SK-N-SH (cell line): Measurements from ENCODE around the gene SLC2A2. TPM values are rescaled to one million over a fixed set of nuclear protein-coding genes. Genes with fewer than 3 reads are reported as not detected.
A peak's percentile ranks its signal among the peaks of the same experiment; 100 is the strongest.

ENCODE experiments used
- CTCF ChIA-PET: fragments of 300-600, 350-600 bp; formaldehyde crosslinking; extraction: SDS; loops from one replicate; lab custom pipeline; 2021; lab: Yijun Ruan, JAX
- POLR2A ChIA-PET: fragments of 350-600 bp; sonication (Branson Sonifier 250); formaldehyde crosslinking; extraction: SDS; loops from one replicate; lab custom pipeline; 2020; ENCODE audit warnings: antibody characterized with exemption, inconsistent platforms; lab: Yijun Ruan, JAX
- DNase-seq: peaks from one replicate; pipeline ENCODE4 v3.0.0; 2012
- H2AFZ ChIP-seq: fragments of 200-600 bp; sonication (generic); 2 replicates; pipeline ENCODE4 v1.8.1; 2016; ENCODE audit warnings: antibody characterized with exemption, mild to moderate bottlenecking, low read depth
- H3F3A ChIP-seq: fragments of 200-600 bp; sonication (generic); replicated peaks from 2 replicates; pipeline ENCODE3; 2016; ENCODE audit warnings: antibody characterized with exemption, mild to moderate bottlenecking; ENCODE audit not compliant: insufficient read depth
- H3K27ac ChIP-seq, 2 experiments: fragments of 200-500 bp in 1 of 2; fragments of 200-600 bp in 1 of 2; sonication (Bioruptor generic) in 1 of 2; sonication (generic), shearing (Covaris generic) in 1 of 2; 2 replicates each; pipeline versions ENCODE4 v1.5.1 to v1.6.1; 2014 to 2016; ENCODE audit warnings: low read depth in 2 of 2, inconsistent platforms in 1 of 2, low read length in 1 of 2, mild to moderate bottlenecking in 1 of 2, mixed read lengths in 1 of 2
- H3K27me3 ChIP-seq: fragments of 200-600 bp; sonication (generic), shearing (Covaris generic); 2 replicates; pipeline ENCODE4 v1.6.1; 2016; ENCODE audit warnings: mixed run types; ENCODE audit not compliant: insufficient read depth
- H3K36me3 ChIP-seq, 2 experiments: fragments of 200-500 bp in 1 of 2; fragments of 200-600 bp in 1 of 2; sonication (Bioruptor generic) in 1 of 2; sonication (generic) in 1 of 2; replicated peaks in 1 of 2; 2 replicates each; pipeline versions ENCODE3 to v1.5.1; 2014 to 2016; ENCODE audit warnings: low read length in 1 of 2, mild to moderate bottlenecking in 1 of 2; ENCODE audit not compliant: insufficient read depth in 2 of 2, control insufficient read depth in 1 of 2
- H3K4me1 ChIP-seq, 2 experiments: fragments of 200-500 bp in 1 of 2; fragments of 200-600 bp in 1 of 2; sonication (Bioruptor generic) in 1 of 2; sonication (generic), shearing (Covaris generic) in 1 of 2; 2 replicates each; pipeline versions ENCODE4 v1.5.1 to v1.6.1; 2014 to 2016; ENCODE audit warnings: low read depth in 1 of 2, low read length in 1 of 2, mixed run types in 1 of 2; ENCODE audit not compliant: insufficient read depth in 2 of 2, control insufficient read depth in 1 of 2
- H3K4me2 ChIP-seq: fragments of 200-600 bp; sonication (generic), shearing (Covaris generic); 2 replicates; pipeline ENCODE4 v1.6.1; 2017; ENCODE audit warnings: mixed run types
- H3K4me3 ChIP-seq, 2 experiments: fragments of 200-500 bp in 1 of 2; fragments of 200-600 bp in 1 of 2; sonication (Bioruptor generic) in 1 of 2; sonication (generic), shearing (Covaris generic) in 1 of 2; 2 replicates each; pipeline versions ENCODE4 v1.5.1 to v1.8.1; 2014 to 2016; ENCODE audit warnings: low read depth in 2 of 2, inconsistent platforms in 1 of 2, low read length in 1 of 2, mild to moderate bottlenecking in 1 of 2, mixed read lengths in 1 of 2, moderate library complexity in 1 of 2
- H3K79me2 ChIP-seq: fragments of 200-600 bp; sonication (generic); 2 replicates; pipeline ENCODE4 v1.8.1; 2017; ENCODE audit warnings: mild to moderate bottlenecking; ENCODE audit not compliant: insufficient read depth
- H3K9ac ChIP-seq: fragments of 200-600 bp; sonication (generic); 2 replicates; pipeline ENCODE4 v1.6.1; 2017; ENCODE audit warnings: mixed run types
- H3K9me2 ChIP-seq: fragments of 200-600 bp; sonication (generic); 2 replicates; pipeline ENCODE4 v1.6.1; 2017; ENCODE audit warnings: mixed run types
- H3K9me3 ChIP-seq: fragments of 200-600 bp; sonication (generic); 2 replicates; pipeline ENCODE4 v1.6.1; 2017; ENCODE audit warnings: mixed run types, mild to moderate bottlenecking, moderate library complexity
- H4K20me1 ChIP-seq: fragments of 200-600 bp; sonication (generic); 2 replicates; pipeline ENCODE4 v1.6.1; 2017; ENCODE audit warnings: mild to moderate bottlenecking, mixed run types; ENCODE audit not compliant: insufficient read depth
- EP300 ChIP-seq, 2 experiments: IDR thresholded peaks; 2 replicates each; pipeline versions ENCODE4 v1.4.0 to v1.6.1; 2012; ENCODE audit warnings: borderline replicate concordance in 1 of 2, low read depth in 1 of 2, low read length in 1 of 2
- FOSL2 ChIP-seq: IDR thresholded peaks from 2 replicates; pipeline ENCODE4 v1.4.0; 2012; ENCODE audit warnings: low read depth, mild to moderate bottlenecking, moderate library complexity, borderline replicate concordance
- FOXM1 ChIP-seq: IDR thresholded peaks from 2 replicates; pipeline ENCODE4 v1.4.0; 2012; ENCODE audit warnings: low read depth, mild to moderate bottlenecking
- GABPA ChIP-seq: IDR thresholded peaks from 2 replicates; pipeline ENCODE4 v1.4.0; 2012; ENCODE audit warnings: low read depth, mild to moderate bottlenecking
- GATA2 ChIP-seq: sonication (generic); formaldehyde crosslinking; IDR thresholded peaks from 2 replicates; pipeline ENCODE4 v1.5.0; 2020; ENCODE audit warnings: mild to moderate bottlenecking, missing genetic modification reagents
- IRF3 ChIP-seq: fragments of 150-350 bp; IDR thresholded peaks from 2 replicates; pipeline ENCODE4 v1.6.1; 2016; ENCODE audit warnings: mild to moderate bottlenecking, low read depth, low read length
- JUND ChIP-seq: IDR thresholded peaks from 2 replicates; pipeline ENCODE4 v1.4.0; 2012
- MEF2A ChIP-seq: IDR thresholded peaks from 2 replicates; pipeline ENCODE4 v1.4.0; 2012; ENCODE audit warnings: low read depth, borderline replicate concordance
- MXI1 ChIP-seq: IDR thresholded peaks from 2 replicates; pipeline ENCODE4 v1.6.1; 2012; ENCODE audit warnings: mild to moderate bottlenecking, low read depth, low read length, improper control_type of control experiment
- NFIC ChIP-seq: IDR thresholded peaks from 2 replicates; pipeline ENCODE4 v1.4.0; 2012; ENCODE audit warnings: borderline replicate concordance
- PBX3 ChIP-seq: IDR thresholded peaks from 2 replicates; pipeline ENCODE4; 2012
- POLR2AphosphoS5 ChIP-seq: IDR thresholded peaks from 2 replicates; pipeline ENCODE4 v1.6.1; 2012; ENCODE audit warnings: low read depth, low read length
- SIN3A ChIP-seq: IDR thresholded peaks from 2 replicates; pipeline ENCODE4 v1.6.1; 2012; ENCODE audit warnings: low read depth, mild to moderate bottlenecking, low read length, moderate library complexity, borderline replicate concordance
- TAF1 ChIP-seq: IDR thresholded peaks from 2 replicates; pipeline ENCODE4 v1.6.1; 2012; ENCODE audit warnings: low read depth, mild to moderate bottlenecking, low read length, moderate library complexity, borderline replicate concordance
- TEAD4 ChIP-seq: IDR thresholded peaks from 2 replicates; pipeline ENCODE4 v1.4.0; 2012; ENCODE audit warnings: mild to moderate bottlenecking, borderline replicate concordance; ENCODE audit not compliant: insufficient read depth
- USF2 ChIP-seq: fragments of 150-350 bp; IDR thresholded peaks from 2 replicates; pipeline ENCODE4 v1.6.1; 2017; ENCODE audit warnings: antibody characterized with exemption, low read length, low read depth, borderline replicate concordance
- YY1 ChIP-seq: IDR thresholded peaks from 2 replicates; pipeline ENCODE4 v1.4.0; 2012; ENCODE audit warnings: low read depth, mild to moderate bottlenecking
- ZBTB33 ChIP-seq: IDR thresholded peaks from 2 replicates; pipeline ENCODE4 v1.4.0; 2012; ENCODE audit warnings: low read depth, borderline replicate concordance
- WGBS: methylation state at CpG from one replicate; pipeline ENCODE4 v1.1.6; 2017; ENCODE audit warnings: low lambda C conversion rate; 5-methylcytosine and 5-hydroxymethylcytosine counted together
- polyA plus RNA-seq, 3 experiments: library from polyadenylated mRNA; depleted of rRNA; stranded (reverse); fragments of >200 nt; gene quantifications; 2 replicates each; pipeline ENCODE4 v1.2.3, GENCODE V29; 2012

The SLC2A2 gene
- polyA plus RNA-seq, 1 of the 3 experiments (the other 2 are of a cell fraction), result 0.59 TPM

GRCh38 chr3:170997961-170998913, 28.3 kb downstream of the SLC2A2 start:
- peak overlapping the region; percentile 36 for H3K9ac ChIP-seq

GRCh38 chr3:170992854-170993253, 33.7 kb downstream of the SLC2A2 start:
- H3K4me2 ChIP-seq, result no peak overlapping the region
- H3K27ac ChIP-seq, result peak overlapping the region in 1 of 2 experiments; percentile 43; a peak in 1 of 4 replicates
- TF ChIP-seq MXI1 (no peak), POLR2AphosphoS5 (no peak), FOSL2 (no peak), ZBTB33 (no peak), YY1 (no peak), TEAD4 (no peak), SIN3A (no peak), TAF1 (no peak), FOXM1 (no peak), NFIC (no peak), GABPA (no peak), USF2 (no peak)
- H3F3A ChIP-seq, result peaks cover 9% of the 10 kb centered on the region
- H3K27me3 ChIP-seq, result no peaks in the 10 kb centered on the region
- H4K20me1 ChIP-seq, result no peaks in the 10 kb centered on the region
- peaks cover 0 to 12% of the 10 kb centered on the region in 2 experiments; a peak in 2 of 4 replicates for H3K4me1 ChIP-seq
- H2AFZ ChIP-seq, result 0 out of 2 replicates have a peak overlapping the region, but pooled peaks have one; percentile 25
- H3K9me2 ChIP-seq, result no peaks in the 10 kb centered on the region
- H3K4me3 ChIP-seq, result no peak overlapping the region
- no peaks in the 10 kb centered on the region for H3K79me2 ChIP-seq
- WGBS, result 79% methylated on average over 2 of the region's 2 CpGs
- H3K36me3 ChIP-seq, result no peaks in the 10 kb centered on the region
- ChIA-PET CTCF (no interaction called here), POLR2A (no interaction called here)
- no peak overlapping the region for H3K9ac ChIP-seq
- H3K9me3 ChIP-seq, result no peaks in the 10 kb centered on the region
- DNase-seq, result no peak

More at GRCh38 chr3:170997961-170998913, 28.3 kb downstream of the SLC2A2 start:
- Histone ChIP-seq H3K4me1 (peaks cover 5 to 47% of the 10 kb centered on the region in 2 experiments), H3K27me3 (no peaks in the 10 kb centered on the region), H3K9me3 (no peaks in the 10 kb centered on the region), H3K9me2 (no peaks in the 10 kb centered on the region), H3K36me3 (no peaks in the 10 kb centered on the region), H3K4me2 (peak overlapping the region; percentile 49; the same call in 1 of the 2 replicates), H2AFZ (peak overlapping the region; percentile 54; the same call in 1 of the 2 replicates), H3K79me2 (no peaks in the 10 kb centered on the region), H3K4me3 (no peak overlapping the region), H3K27ac (peak overlapping the region; percentile 81 to 90), H4K20me1 (no peaks in the 10 kb centered on the region), H3F3A (peaks cover 48% of the 10 kb centered on the region)
- DNase-seq, result no peak
- peak; percentile 54 for TF ChIP-seq PBX3
- TF ChIP-seq NFIC, result peak; percentile 54
- no peak for TF ChIP-seq IRF3
- peak; percentile 20; the same call in 1 of the 2 replicates for TF ChIP-seq TEAD4
- peak; percentile 21; the same call in 1 of the 2 replicates for TF ChIP-seq YY1
- TF ChIP-seq MEF2A, result peak; percentile 47; the same call in 1 of the 2 replicates
- TF ChIP-seq EP300 (IDR thresholded peaks at IDR 0.05; ENCODE audit: borderline replicate concordance in 1 of 2, low read depth in 1 of 2, low read length in 1 of 2), result peak in 1 of 2 experiments; percentile 52; a peak in 1 of 4 replicates
- TF ChIP-seq GATA2 (CRISPR knock-in tag), result no peak
- peak; percentile 39 for TF ChIP-seq JUND
- CTCF ChIA-PET, result no interaction called here
- WGBS, result 55% methylated on average over 5 of the region's 5 CpGs
- POLR2A ChIA-PET, result no interaction called here
